ENCODE measurements around the gene SERTM2.

GRCh38 chrX:111470681-111471403 is 40.6 kb upstream of the SERTM2 start:
- no peak for TF ChIP-seq CTCF (conservative IDR thresholded peaks at IDR 0.05; ENCODE audit: low read depth, low read length)
- no peak for TF ChIP-seq EZH2 (IDR thresholded peaks at IDR 0.05; ENCODE audit: low read length, unreplicated experiment)
- no peak for TF ChIP-seq EZH2phosphoT487 (IDR thresholded peaks at IDR 0.05; ENCODE audit: borderline replicate concordance, low read length)

All from PC-3 (cell line).